HepG2 (cell line): ENCODE measurements around the gene ARL6. TPM values are rescaled to one million over a fixed set of nuclear protein-coding genes. Genes with fewer than 3 reads are reported as not detected.

Experiments
- ATAC-seq: fragments of 200-7000 bp; cut with Tn5 transposase; 3 replicates; pipeline ENCODE4 v1.9.1; 2020; ENCODE audit warnings: mild to moderate bottlenecking, moderate library complexity
- BruUV-seq: library from RNA; stranded (reverse); fragments of 400-500 nt; replicated peaks from 2 replicates; lab custom pipeline; 2021; lab: Mats Ljungman, UMichigan
- CTCF ChIA-PET: fragments of 300-600 bp; formaldehyde crosslinking; extraction: SDS; loops from one replicate; lab custom pipeline; 2021; ENCODE audit warnings: low total read pairs, inconsistent platforms, low intra/inter-chr PET ratio; lab: Yijun Ruan, JAX
- POLR2A ChIA-PET: fragments of 350-600 bp; sonication (Branson Sonifier 250); formaldehyde crosslinking; loops from one replicate; lab custom pipeline; 2020; ENCODE audit warnings: antibody characterized with exemption, inconsistent platforms; lab: Yijun Ruan, JAX
- DNase-seq: peaks from one replicate; pipeline ENCODE4 v3.0.0-alpha.2; 2015; ENCODE audit warnings: low spot score
- FAIRE-seq: peaks from 3 replicates; lab custom pipeline; 2011; peaks lifted over from hg19 to GRCh38; lab: Jason Lieb, UNC
- H2AFZ ChIP-seq: one replicate; pipeline ENCODE4 v1.6.1; 2011; ENCODE audit warnings: low read length, inconsistent platforms
- H3K27ac ChIP-seq: fragments of 300-600 bp; 3 replicates; pipeline ENCODE4 v1.8.0; 2011; ENCODE audit warnings: mixed run types, mild to moderate bottlenecking, mixed read lengths, low read length, inconsistent platforms; ENCODE audit not compliant: insufficient read depth; ENCODE audit errors: extremely low read length
- H3K27me3 ChIP-seq, 2 experiments: fragments of 200-600 bp in 1 of 2; 2 replicates in 1 of 2; 3 replicates in 1 of 2; pipeline versions ENCODE4 v1.6.0 to v1.8.0; 2011; ENCODE audit warnings: low read length in 2 of 2, mild to moderate bottlenecking in 2 of 2, moderate library complexity in 2 of 2, inconsistent platforms in 1 of 2; ENCODE audit not compliant: insufficient read depth in 2 of 2, control insufficient read depth in 1 of 2
- H3K36me3 ChIP-seq, 2 experiments: fragments of 200-600 bp in 1 of 2; replicated peaks in 1 of 2; 2 replicates in 1 of 2; 3 replicates in 1 of 2; pipeline versions ENCODE4 v1.5.1 to v1.8.0; 2011; ENCODE audit warnings: low read length in 2 of 2, inconsistent platforms in 1 of 2; ENCODE audit not compliant: insufficient read depth in 2 of 2, control insufficient read depth in 1 of 2
- H3K4me1 ChIP-seq: 2 replicates; pipeline ENCODE4 v1.5.1; 2012; ENCODE audit warnings: low read length, inconsistent platforms; ENCODE audit not compliant: insufficient read depth
- H3K4me2 ChIP-seq: 2 replicates; pipeline ENCODE4 v1.6.0; 2011; ENCODE audit warnings: low read depth, low read length, inconsistent platforms
- H3K4me3 ChIP-seq, 3 experiments: fragments of 200-600 bp in 1 of 3; sonication (generic), shearing (Covaris generic) in 1 of 3; replicated peaks in 1 of 3; 2 replicates each; pipeline ENCODE4 v1.5.1; 2011 to 2016; ENCODE audit warnings: low read length in 3 of 3, inconsistent platforms in 2 of 3, low read depth in 2 of 3, mild to moderate bottlenecking in 2 of 3, control low read depth in 1 of 3, mixed read lengths in 1 of 3; ENCODE audit not compliant: insufficient read depth in 1 of 3
- H3K79me2 ChIP-seq: one replicate; pipeline ENCODE4 v1.6.1; 2011; ENCODE audit warnings: low read length, inconsistent platforms; ENCODE audit not compliant: insufficient read depth
- H3K9ac ChIP-seq: 2 replicates; pipeline ENCODE4 v1.6.0; 2011; ENCODE audit warnings: mild to moderate bottlenecking, low read depth, low read length, inconsistent platforms; ENCODE audit not compliant: insufficient read depth
- H3K9me3 ChIP-seq: 2 replicates; pipeline ENCODE4 v1.5.1; 2012; ENCODE audit warnings: mild to moderate bottlenecking, low read length
- H4K20me1 ChIP-seq: 2 replicates; pipeline ENCODE4 v1.6.0; 2011; ENCODE audit warnings: inconsistent platforms, mild to moderate bottlenecking, low read length, moderate library complexity; ENCODE audit not compliant: insufficient read depth
- ATF1 ChIP-seq: IDR thresholded peaks from 2 replicates; pipeline ENCODE4 v1.6.1; 2016; ENCODE audit warnings: mild to moderate bottlenecking, control low read depth
- MEF2D ChIP-seq: sonication (generic); formaldehyde crosslinking; IDR thresholded peaks from 2 replicates; pipeline ENCODE4 v1.5.1; 2020; ENCODE audit warnings: mild to moderate bottlenecking, missing genetic modification reagents
- NR2C2 ChIP-seq: sonication (generic); formaldehyde crosslinking; IDR thresholded peaks from 2 replicates; pipeline ENCODE4 v1.4.0; 2020; ENCODE audit warnings: missing genetic modification reagents, mild to moderate bottlenecking, moderate library complexity, borderline replicate concordance
- NR3C1 ChIP-seq: sonication (generic); formaldehyde crosslinking; IDR thresholded peaks from 2 replicates; pipeline ENCODE4 v1.4.0; 2020; ENCODE audit warnings: missing genetic modification reagents
- PHF8 ChIP-seq: sonication (generic); formaldehyde crosslinking; IDR thresholded peaks from 2 replicates; pipeline ENCODE4 v1.5.0; 2020; ENCODE audit warnings: missing genetic modification reagents
- RELA ChIP-seq: sonication (generic); formaldehyde crosslinking; IDR thresholded peaks from 2 replicates; pipeline ENCODE4 v1.4.0; 2020; ENCODE audit warnings: missing genetic modification reagents
- REPIN1 ChIP-seq: sonication (generic); formaldehyde crosslinking; IDR thresholded peaks from 2 replicates; pipeline ENCODE4 v1.8.0; 2022; ENCODE audit warnings: missing genetic modification reagents, low read depth, mild to moderate bottlenecking, borderline replicate concordance
- SKI ChIP-seq: fragments of 450-650 bp; IDR thresholded peaks from one replicate; pipeline ENCODE4 v1.6.1; 2018; ENCODE audit warnings: mild to moderate bottlenecking; ENCODE audit not compliant: partially characterized antibody
- SNAPC2 ChIP-seq: sonication (generic); formaldehyde crosslinking; IDR thresholded peaks from 2 replicates; pipeline ENCODE4 v1.8.1; 2022; ENCODE audit warnings: mild to moderate bottlenecking, missing genetic modification reagents
- ZBTB38 ChIP-seq: sonication (generic); formaldehyde crosslinking; IDR thresholded peaks from 2 replicates; pipeline ENCODE4 v1.5.1; 2020; ENCODE audit warnings: mild to moderate bottlenecking, missing genetic modification reagents
- ZFP62 ChIP-seq: sonication (generic); formaldehyde crosslinking; IDR thresholded peaks from 2 replicates; pipeline ENCODE4 v1.4.0; 2020; ENCODE audit warnings: missing genetic modification reagents
- ZNF678 ChIP-seq: sonication (generic); formaldehyde crosslinking; IDR thresholded peaks from 2 replicates; pipeline ENCODE4 v1.4.0; 2020; ENCODE audit warnings: mild to moderate bottlenecking, missing genetic modification reagents
- WGBS: methylation state at CpG from one replicate; pipeline ENCODE4 v1.1.6; 2017; ENCODE audit warnings: low lambda C conversion rate; 5-methylcytosine and 5-hydroxymethylcytosine counted together
- in situ Hi-C: cut with HindIII; loops from 2 replicates; pipeline ENCODE4 v1.10.0; 2017; ENCODE audit warnings: low pct_unique_long_range_greater_than_20kb; ENCODE audit not compliant: extremely low pct_ligation_motif_present
- intact Hi-C: fragments of 100-400 bp; cut with micrococcal nuclease; formaldehyde crosslinking; loops from one replicate; pipeline ENCODE4 v1.10.0; 2022; ENCODE audit not compliant: unreplicated experiment
- polyA plus RNA-seq, 8 experiments: library from polyadenylated mRNA; depleted of rRNA in 3 of 8; stranded (reverse) in 7 of 8; unstranded in 1 of 8; fragments of >200 nt; fragmentation: Illumina TruSeq in 4 of 8; extraction: Trizol in 4 of 8; gene quantifications; 2 replicates each; pipeline versions ENCODE4 v1.2.1 to v1.2.3, GENCODE V29; 2011 to 2016; ENCODE audit warnings: low read depth in 4 of 8, missing spikeins in 1 of 8, mixed read lengths in 1 of 8; ENCODE audit not compliant: insufficient read depth in 1 of 8
- total RNA-seq, 5 experiments: library from RNA; depleted of rRNA; stranded (reverse); fragments of >200 nt; fragmentation: Illumina TruSeq; extraction: Trizol; gene quantifications; 2 replicates each; pipeline ENCODE4 v1.2.3, GENCODE V29; 2016; ENCODE audit warnings: low read depth in 1 of 5
- TF ChIP-seq, protein P1 (sequence below): sonication (generic); formaldehyde crosslinking; IDR thresholded peaks from 2 replicates; pipeline ENCODE4 v1.8.1; 2022; ENCODE audit warnings: mild to moderate bottlenecking, missing genetic modification reagents
- TF ChIP-seq, protein P2 (sequence below): sonication (generic); formaldehyde crosslinking; IDR thresholded peaks from 2 replicates; pipeline ENCODE4 v1.4.0; 2020; ENCODE audit warnings: mild to moderate bottlenecking, missing genetic modification reagents
- TF ChIP-seq, protein P3 (sequence below): sonication (generic); formaldehyde crosslinking; IDR thresholded peaks from 2 replicates; pipeline ENCODE4 v1.4.0; 2020; ENCODE audit warnings: missing genetic modification reagents, mild to moderate bottlenecking, borderline replicate concordance

ARL6 gene
- total and polyA plus RNA-seq, 2 of the 13 experiments (the other 11 are each of a cell fraction or from before 2014, with no cell fraction given) = 1.3 to 3.7 TPM

DNA sequence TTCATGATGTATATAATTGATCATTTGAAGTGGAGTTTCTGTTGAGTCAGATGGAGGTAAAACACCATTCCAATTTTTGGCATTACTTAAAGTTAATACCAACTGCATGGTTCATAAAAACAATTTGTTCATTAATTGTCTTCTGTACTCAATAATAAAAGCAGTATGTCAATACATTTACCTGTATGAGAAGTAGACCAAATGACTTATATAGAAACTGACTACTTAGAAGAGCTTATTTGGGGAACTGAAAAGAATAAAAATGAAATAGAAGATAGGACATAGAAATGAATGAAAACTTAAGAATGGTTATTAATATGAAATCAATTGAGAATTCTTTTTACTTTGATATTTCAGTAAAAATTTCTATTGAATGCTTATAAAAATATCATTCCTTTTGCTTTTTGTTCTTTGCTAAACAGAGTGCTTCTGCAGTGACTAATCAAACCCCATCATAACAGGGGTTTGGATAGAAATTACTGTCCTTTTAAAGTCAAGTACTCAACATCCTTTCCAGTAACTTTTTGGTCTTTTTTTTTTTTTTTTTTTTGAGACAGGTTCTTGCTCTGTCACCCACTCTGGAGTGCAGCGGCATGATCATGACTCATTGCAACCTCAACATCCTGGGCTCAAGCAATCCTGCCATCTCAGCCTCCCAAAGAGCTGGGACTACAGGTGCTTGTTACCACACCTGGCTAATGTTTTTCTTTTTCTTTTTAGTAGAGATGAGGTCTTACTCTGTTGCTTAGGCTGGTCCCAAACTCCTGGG, 50.8 kb downstream of the ARL6 start (continued):
- TF ChIP-seq ATF1 (CRISPR knock-in tag) = no peak
- TF ChIP-seq, protein P1, sequence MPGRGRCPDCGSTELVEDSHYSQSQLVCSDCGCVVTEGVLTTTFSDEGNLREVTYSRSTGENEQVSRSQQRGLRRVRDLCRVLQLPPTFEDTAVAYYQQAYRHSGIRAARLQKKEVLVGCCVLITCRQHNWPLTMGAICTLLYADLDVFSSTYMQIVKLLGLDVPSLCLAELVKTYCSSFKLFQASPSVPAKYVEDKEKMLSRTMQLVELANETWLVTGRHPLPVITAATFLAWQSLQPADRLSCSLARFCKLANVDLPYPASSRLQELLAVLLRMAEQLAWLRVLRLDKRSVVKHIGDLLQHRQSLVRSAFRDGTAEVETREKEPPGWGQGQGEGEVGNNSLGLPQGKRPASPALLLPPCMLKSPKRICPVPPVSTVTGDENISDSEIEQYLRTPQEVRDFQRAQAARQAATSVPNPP (CRISPR knock-in tag) = no peak
- TF ChIP-seq REPIN1 (CRISPR knock-in tag) = no peak
- TF ChIP-seq ZBTB38 (CRISPR knock-in tag) = no peak
- no peak for TF ChIP-seq RELA (CRISPR knock-in tag)

DNA sequence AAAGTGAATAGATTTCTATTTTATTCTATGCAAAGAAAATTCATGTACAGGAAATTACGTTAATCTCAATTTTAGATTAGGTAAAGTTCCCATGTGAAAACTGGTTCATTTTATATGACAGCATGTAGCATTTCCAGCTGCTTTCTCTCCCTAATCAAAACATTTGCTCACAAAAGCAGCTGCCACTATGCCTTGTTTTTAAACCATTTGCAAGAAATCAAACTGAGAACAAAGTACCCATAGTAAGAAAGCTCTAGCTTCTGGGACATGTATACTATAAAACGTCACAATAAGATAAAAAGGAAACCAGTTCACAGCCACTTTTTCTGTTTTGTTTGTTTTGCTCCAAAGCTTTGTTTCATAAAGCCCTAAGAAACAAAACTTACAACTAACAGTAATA, 52.3 kb downstream of the ARL6 start:
- H3K27ac ChIP-seq = no peak overlapping the region
- ChIA-PET POLR2A (no interaction called here), CTCF (no interaction called here)
- intact Hi-C loops (no loop called here), in situ Hi-C loops (no loop called here)
- no peaks in the 10 kb centered on the region for H4K20me1 ChIP-seq
- peaks cover 8% of the 10 kb centered on the region for H3K4me1 ChIP-seq
- DNase-seq (no peak), ATAC-seq (no peak), FAIRE-seq (no peak)
- H3K79me2 ChIP-seq = no peaks in the 10 kb centered on the region
- no peak overlapping the region for H3K4me3 ChIP-seq
- BruUV-seq = no TSS peak
- 3% methylated on average over 2 of the region's 2 CpGs for whole genome bisulfite sequencing
- no peak overlapping the region for H2AFZ ChIP-seq
- TF ChIP-seq NR3C1 (CRISPR knock-in tag) (no peak), MEF2D (CRISPR knock-in tag) (no peak), ZNF678 (CRISPR knock-in tag) (no peak), PHF8 (CRISPR knock-in tag) (no peak), NR2C2 (CRISPR knock-in tag) (no peak), ZFP62 (CRISPR knock-in tag) (no peak), SNAPC2 (no peak), SKI (no peak)
- TF ChIP-seq, protein P2, sequence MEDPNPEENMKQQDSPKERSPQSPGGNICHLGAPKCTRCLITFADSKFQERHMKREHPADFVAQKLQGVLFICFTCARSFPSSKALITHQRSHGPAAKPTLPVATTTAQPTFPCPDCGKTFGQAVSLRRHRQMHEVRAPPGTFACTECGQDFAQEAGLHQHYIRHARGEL (CRISPR knock-in tag) = no peak
- TF ChIP-seq, protein P3, sequence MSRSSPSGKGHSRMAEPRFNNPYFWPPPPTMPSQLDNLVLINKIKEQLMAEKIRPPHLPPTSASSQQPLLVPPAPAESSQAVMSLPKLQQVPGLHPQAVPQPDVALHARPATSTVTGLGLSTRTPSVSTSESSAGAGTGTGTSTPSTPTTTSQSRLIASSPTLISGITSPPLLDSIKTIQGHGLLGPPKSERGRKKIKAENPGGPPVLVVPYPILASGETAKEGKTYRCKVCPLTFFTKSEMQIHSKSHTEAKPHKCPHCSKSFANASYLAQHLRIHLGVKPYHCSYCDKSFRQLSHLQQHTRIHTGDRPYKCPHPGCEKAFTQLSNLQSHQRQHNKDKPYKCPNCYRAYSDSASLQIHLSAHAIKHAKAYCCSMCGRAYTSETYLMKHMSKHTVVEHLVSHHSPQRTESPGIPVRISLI = no peak
- H3K9ac ChIP-seq = no peak overlapping the region
- H3K4me2 ChIP-seq = no peak overlapping the region
- peaks cover 2 to 11% of the 10 kb centered on the region in 2 experiments; a peak in 3 of 5 replicates for H3K27me3 ChIP-seq
- H3K9me3 ChIP-seq = no peaks in the 10 kb centered on the region
- H3K36me3 ChIP-seq = no peaks in the 10 kb centered on the region
